NCI-H146 treated with DMSO at 0.1 percent for 48 hours (cell line): ENCODE measurements around the gene RBBP7.

Source experiments
- DNase-seq: peaks from one replicate; lab custom pipeline; 2025; ENCODE audit not compliant: unreplicated experiment; lab: John Stamatoyannopoulos, UW

RBBP7 gene

GRCh38 chrX:16827225-16827624 is 42.9 kb downstream of the RBBP7 start:
- no peak for DNase-seq

- no peak for DNase-seq
Measured at GRCh38 chrX:16826207-16826606, 44.0 kb downstream of the RBBP7 start.

GRCh38 chrX:16825264-16826035 is 44.7 kb downstream of the RBBP7 start:
- DNase-seq, result no peak

GRCh38 chrX:16822723-16823122 is 47.4 kb downstream of the RBBP7 start:
- DNase-seq, result no peak

- DNase-seq, result no peak
Measured at GRCh38 chrX:16819634-16820033, 50.5 kb downstream of the RBBP7 start.

GRCh38 chrX:16814597-16814996 is 55.6 kb downstream of the RBBP7 start:
- DNase-seq, result no peak

GRCh38 chrX:16807976-16808542 is 62.1 kb downstream of the RBBP7 start:
- no peak for DNase-seq

GRCh38 chrX:16807548-16807947 is 62.6 kb downstream of the RBBP7 start:
- no peak for DNase-seq

- DNase-seq, result no peak
Measured at GRCh38 chrX:16804923-16805464, 65.2 kb downstream of the RBBP7 start.

- DNase-seq, result no peak
Measured at GRCh38 chrX:16797841-16798240, 72.3 kb downstream of the RBBP7 start.

- no peak for DNase-seq
Measured at GRCh38 chrX:16797358-16797757, 72.8 kb downstream of the RBBP7 start.

GRCh38 chrX:16796298-16796697 is 73.9 kb downstream of the RBBP7 start:
- DNase-seq, result no peak
